Measurements from ENCODE around the gene APPL1. TPM values are rescaled to one million over a fixed set of nuclear protein-coding genes. Genes with fewer than 3 reads are reported as not detected.

APPL1 gene
- total and polyA plus RNA-seq, 10 of the 15 experiments (the other 5 are each of a cell fraction or from before 2014, with no cell fraction given): 15.0 to 77.6 (median 40.2) TPM

DNA sequence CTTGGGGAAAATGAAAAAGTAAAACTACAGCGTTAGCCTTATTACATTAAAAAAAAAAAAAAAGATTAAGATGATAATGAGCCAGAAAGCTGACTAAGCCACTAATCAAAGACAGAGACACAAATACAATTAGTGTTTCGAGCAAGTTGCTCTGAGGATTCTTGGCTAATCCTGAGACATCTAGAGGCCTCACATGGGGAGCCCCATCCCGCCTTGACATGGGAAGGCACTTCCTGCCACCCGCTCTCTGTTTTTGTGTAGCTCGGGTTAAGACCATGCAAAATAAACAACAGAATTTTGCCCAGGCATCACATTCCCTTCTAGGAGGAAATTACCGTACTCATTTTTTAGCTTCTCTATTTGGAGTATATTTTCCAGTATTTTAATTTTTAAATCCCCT is 43.0 kb upstream of the APPL1 start:
- ATAC-seq (no peak), DNase-seq (ENCODE audit: low read depth, low spot score) (no peak), FAIRE-seq (no peak)
- RAD21 ChIA-PET (ENCODE audit: unreplicated experiment): interaction anchor here (0.7 to 1.1 kb wide), 2 partner anchors 23 to 858 kb away, joined by 3 read pairs; no protein-coding TSS in a partner anchor
- Histone ChIP-seq H2AFZ (ENCODE audit: control insufficient read depth, low read depth, low read length) (no peak overlapping the region), H3K27me3 (replicated peaks in 1 of 2; ENCODE audit: control insufficient read depth in 2 of 2, insufficient read depth in 2 of 2, low read length in 1 of 2) (no peaks in the 10 kb centered on the region), H3K9ac (ENCODE audit: control insufficient read depth, insufficient read depth, low read length) (no peak overlapping the region), H3K27ac (ENCODE audit: control insufficient read depth, insufficient read depth) (no peak overlapping the region), H3K4me1 (ENCODE audit: control insufficient read depth, insufficient read depth, low read length) (no peaks in the 10 kb centered on the region), H3K9me3 (replicated peaks; ENCODE audit: control insufficient read depth, insufficient read depth, low read length) (no peaks in the 10 kb centered on the region), H3K79me2 (ENCODE audit: control insufficient read depth, insufficient read depth, low read length) (no peaks in the 10 kb centered on the region), H4K20me1 (ENCODE audit: control insufficient read depth, insufficient read depth) (no peaks in the 10 kb centered on the region), H3K4me2 (ENCODE audit: control insufficient read depth, insufficient read depth) (no peak overlapping the region), H3K4me3 (no peak overlapping the region), H3K36me3 (ENCODE audit: control insufficient read depth in 2 of 2, insufficient read depth in 2 of 2, low read length in 1 of 2) (no peaks in the 10 kb centered on the region)
- POLR2A ChIA-PET: no interaction called here
- SMC1A ChIA-PET (ENCODE audit: uncharacterized antibody, unreplicated experiment): interaction anchor here (1.1 to 1.7 kb wide), 2 partner anchors 13 to 58 kb away, joined by 4 to 10 read pairs; no protein-coding TSS in a partner anchor
- no TSS peak for BruUV-seq (replicated peaks)
- 41% methylated on average over 6 of the region's 6 CpGs for WGBS (ENCODE audit: insufficient coverage, insufficient replicate concordance, low lambda C conversion rate, missing lambda C conversion rate)
- in situ Hi-C loops (cut with MboI) (no loop called here), intact Hi-C loops (cut with micrococcal nuclease; ENCODE audit: unreplicated experiment) (no loop called here)
- CTCF ChIA-PET: interaction anchor here (1.3 to 1.6 kb wide), 3 partner anchors 13 to 15 kb away, joined by 3 to 5 read pairs (median 4); no protein-coding TSS in a partner anchor
- TF ChIP-seq BMI1 (IDR thresholded peaks at IDR 0.05; ENCODE audit: borderline replicate concordance) (no peak), IKZF2 (IDR thresholded peaks at IDR 0.05) (no peak), TCF3 (IDR thresholded peaks at IDR 0.05; ENCODE audit: borderline replicate concordance, insufficient read depth, low read depth, low read length) (no peak), MTA3 (IDR thresholded peaks at IDR 0.05; ENCODE audit: borderline replicate concordance, low read length) (no peak), BRCA1 (IDR thresholded peaks at IDR 0.05; ENCODE audit: low read depth, low read length) (no peak), IRF4 (IDR thresholded peaks at IDR 0.05; ENCODE audit: low read depth, low read length) (no peak), YY1 (IDR thresholded peaks at IDR 0.05; ENCODE audit: low read depth, low read length) (no peak), BCL11A (IDR thresholded peaks at IDR 0.05; ENCODE audit: low read depth, low read length) (no peak)
- TF ChIP-seq, protein P1, sequence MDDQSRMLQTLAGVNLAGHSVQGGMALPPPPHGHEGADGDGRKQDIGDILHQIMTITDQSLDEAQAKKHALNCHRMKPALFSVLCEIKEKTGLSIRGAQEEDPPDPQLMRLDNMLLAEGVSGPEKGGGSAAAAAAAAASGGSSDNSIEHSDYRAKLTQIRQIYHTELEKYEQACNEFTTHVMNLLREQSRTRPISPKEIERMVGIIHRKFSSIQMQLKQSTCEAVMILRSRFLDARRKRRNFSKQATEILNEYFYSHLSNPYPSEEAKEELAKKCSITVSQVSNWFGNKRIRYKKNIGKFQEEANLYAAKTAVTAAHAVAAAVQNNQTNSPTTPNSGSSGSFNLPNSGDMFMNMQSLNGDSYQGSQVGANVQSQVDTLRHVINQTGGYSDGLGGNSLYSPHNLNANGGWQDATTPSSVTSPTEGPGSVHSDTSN (IDR thresholded peaks at IDR 0.05; ENCODE audit: insufficient replicate concordance, low read depth, low read length): no peak
- TF ChIP-seq, protein P2, sequence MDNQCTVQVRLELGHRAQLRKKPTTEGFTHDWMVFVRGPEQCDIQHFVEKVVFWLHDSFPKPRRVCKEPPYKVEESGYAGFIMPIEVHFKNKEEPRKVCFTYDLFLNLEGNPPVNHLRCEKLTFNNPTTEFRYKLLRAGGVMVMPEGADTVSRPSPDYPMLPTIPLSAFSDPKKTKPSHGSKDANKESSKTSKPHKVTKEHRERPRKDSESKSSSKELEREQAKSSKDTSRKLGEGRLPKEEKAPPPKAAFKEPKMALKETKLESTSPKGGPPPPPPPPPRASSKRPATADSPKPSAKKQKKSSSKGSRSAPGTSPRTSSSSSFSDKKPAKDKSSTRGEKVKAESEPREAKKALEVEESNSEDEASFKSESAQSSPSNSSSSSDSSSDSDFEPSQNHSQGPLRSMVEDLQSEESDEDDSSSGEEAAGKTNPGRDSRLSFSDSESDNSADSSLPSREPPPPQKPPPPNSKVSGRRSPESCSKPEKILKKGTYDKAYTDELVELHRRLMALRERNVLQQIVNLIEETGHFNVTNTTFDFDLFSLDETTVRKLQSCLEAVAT (IDR thresholded peaks at IDR 0.05): no peak
- TF ChIP-seq, protein P3, sequence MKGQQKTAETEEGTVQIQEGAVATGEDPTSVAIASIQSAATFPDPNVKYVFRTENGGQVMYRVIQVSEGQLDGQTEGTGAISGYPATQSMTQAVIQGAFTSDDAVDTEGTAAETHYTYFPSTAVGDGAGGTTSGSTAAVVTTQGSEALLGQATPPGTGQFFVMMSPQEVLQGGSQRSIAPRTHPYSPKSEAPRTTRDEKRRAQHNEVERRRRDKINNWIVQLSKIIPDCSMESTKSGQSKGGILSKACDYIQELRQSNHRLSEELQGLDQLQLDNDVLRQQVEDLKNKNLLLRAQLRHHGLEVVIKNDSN (IDR thresholded peaks at IDR 0.05; ENCODE audit: borderline replicate concordance, extremely low read length, insufficient read depth, low read depth, low read length): no peak
- TF ChIP-seq, protein P4, sequence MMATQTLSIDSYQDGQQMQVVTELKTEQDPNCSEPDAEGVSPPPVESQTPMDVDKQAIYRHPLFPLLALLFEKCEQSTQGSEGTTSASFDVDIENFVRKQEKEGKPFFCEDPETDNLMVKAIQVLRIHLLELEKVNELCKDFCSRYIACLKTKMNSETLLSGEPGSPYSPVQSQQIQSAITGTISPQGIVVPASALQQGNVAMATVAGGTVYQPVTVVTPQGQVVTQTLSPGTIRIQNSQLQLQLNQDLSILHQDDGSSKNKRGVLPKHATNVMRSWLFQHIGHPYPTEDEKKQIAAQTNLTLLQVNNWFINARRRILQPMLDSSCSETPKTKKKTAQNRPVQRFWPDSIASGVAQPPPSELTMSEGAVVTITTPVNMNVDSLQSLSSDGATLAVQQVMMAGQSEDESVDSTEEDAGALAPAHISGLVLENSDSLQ (IDR thresholded peaks at IDR 0.05): no peak
- TF ChIP-seq, protein P5, sequence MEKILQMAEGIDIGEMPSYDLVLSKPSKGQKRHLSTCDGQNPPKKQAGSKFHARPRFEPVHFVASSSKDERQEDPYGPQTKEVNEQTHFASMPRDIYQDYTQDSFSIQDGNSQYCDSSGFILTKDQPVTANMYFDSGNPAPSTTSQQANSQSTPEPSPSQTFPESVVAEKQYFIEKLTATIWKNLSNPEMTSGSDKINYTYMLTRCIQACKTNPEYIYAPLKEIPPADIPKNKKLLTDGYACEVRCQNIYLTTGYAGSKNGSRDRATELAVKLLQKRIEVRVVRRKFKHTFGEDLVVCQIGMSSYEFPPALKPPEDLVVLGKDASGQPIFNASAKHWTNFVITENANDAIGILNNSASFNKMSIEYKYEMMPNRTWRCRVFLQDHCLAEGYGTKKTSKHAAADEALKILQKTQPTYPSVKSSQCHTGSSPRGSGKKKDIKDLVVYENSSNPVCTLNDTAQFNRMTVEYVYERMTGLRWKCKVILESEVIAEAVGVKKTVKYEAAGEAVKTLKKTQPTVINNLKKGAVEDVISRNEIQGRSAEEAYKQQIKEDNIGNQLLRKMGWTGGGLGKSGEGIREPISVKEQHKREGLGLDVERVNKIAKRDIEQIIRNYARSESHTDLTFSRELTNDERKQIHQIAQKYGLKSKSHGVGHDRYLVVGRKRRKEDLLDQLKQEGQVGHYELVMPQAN (conservative IDR thresholded peaks at IDR 0.05): no peak
- TF ChIP-seq, protein P6, sequence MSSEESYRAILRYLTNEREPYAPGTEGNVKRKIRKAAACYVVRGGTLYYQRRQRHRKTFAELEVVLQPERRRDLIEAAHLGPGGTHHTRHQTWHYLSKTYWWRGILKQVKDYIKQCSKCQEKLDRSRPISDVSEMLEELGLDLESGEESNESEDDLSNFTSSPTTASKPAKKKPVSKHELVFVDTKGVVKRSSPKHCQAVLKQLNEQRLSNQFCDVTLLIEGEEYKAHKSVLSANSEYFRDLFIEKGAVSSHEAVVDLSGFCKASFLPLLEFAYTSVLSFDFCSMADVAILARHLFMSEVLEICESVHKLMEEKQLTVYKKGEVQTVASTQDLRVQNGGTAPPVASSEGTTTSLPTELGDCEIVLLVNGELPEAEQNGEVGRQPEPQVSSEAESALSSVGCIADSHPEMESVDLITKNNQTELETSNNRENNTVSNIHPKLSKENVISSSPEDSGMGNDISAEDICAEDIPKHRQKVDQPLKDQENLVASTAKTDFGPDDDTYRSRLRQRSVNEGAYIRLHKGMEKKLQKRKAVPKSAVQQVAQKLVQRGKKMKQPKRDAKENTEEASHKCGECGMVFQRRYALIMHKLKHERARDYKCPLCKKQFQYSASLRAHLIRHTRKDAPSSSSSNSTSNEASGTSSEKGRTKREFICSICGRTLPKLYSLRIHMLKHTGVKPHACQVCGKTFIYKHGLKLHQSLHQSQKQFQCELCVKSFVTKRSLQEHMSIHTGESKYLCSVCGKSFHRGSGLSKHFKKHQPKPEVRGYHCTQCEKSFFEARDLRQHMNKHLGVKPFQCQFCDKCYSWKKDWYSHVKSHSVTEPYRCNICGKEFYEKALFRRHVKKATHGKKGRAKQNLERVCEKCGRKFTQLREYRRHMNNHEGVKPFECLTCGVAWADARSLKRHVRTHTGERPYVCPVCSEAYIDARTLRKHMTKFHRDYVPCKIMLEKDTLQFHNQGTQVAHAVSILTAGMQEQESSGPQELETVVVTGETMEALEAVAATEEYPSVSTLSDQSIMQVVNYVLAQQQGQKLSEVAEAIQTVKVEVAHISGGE (CRISPR knock-in tag; IDR thresholded peaks at IDR 0.05): no peak

Data from GM12878 (cell line).